HT-29 (cell line): ENCODE results near the gene USP6. TPM values are rescaled to one million over a fixed set of nuclear protein-coding genes. Genes with fewer than 3 reads are reported as not detected.
A peak's percentile ranks its signal among the peaks of the same experiment; 100 is the strongest.
"Not testable (repeated sequence)": the region's sequence is repeated elsewhere in the genome, so short reads cannot be mapped to it uniquely, and the experiment has no call there.

Experiments
- DNase-seq: peaks from one replicate; pipeline ENCODE4 v3.0.0-alpha.2; 2015; ENCODE audit warnings: low spot score
- small RNA-seq: library from RNA; depleted of rRNA; stranded (forward); fragments of <200 nt; gene quantifications from one replicate; pipeline ENCODE3, GENCODE V24; 2014
- total RNA-seq: library from RNA; depleted of rRNA; stranded (reverse); fragments of >200 nt; shearing (Covaris generic); gene quantifications from 2 replicates; pipeline ENCODE4 v1.2.3, GENCODE V29; 2014; rRNA removed

Gene USP6
- total RNA-seq, 1 experiment from 2014 or later, result not detected

- DNase-seq, result peak; percentile 87
These were observed 75.9 kb downstream of the USP6 start, which contains the start of gene ZNF594 for GRCh38 chr17:5191541-5192417. ZNF594 (minus strand) TSS chr17:5191868; CDS start chr17:5184256, 7,612 bp downstream.

GRCh38 chr17:5194346-5194745 is 78.5 kb downstream of the USP6 start:
- no peak for DNase-seq

- DNase-seq, result no peak
These were observed 82.6 kb downstream of the USP6 start for GRCh38 chr17:5198472-5198871.

GRCh38 chr17:5200360-5200759 is 84.5 kb downstream of the USP6 start:
- DNase-seq, result no peak

- DNase-seq, result no peak
These were observed 85.2 kb downstream of the USP6 start for GRCh38 chr17:5201011-5201410.

- DNase-seq, result no peak
These were observed 87.5 kb downstream of the USP6 start for GRCh38 chr17:5203178-5203907.

GRCh38 chr17:5203908-5204294 is 88.1 kb downstream of the USP6 start:
- no peak for DNase-seq

- no peak for DNase-seq
These were observed 93.6 kb downstream of the USP6 start for GRCh38 chr17:5209396-5209795.

- DNase-seq, result no peak
These were observed 94.3 kb downstream of the USP6 start for GRCh38 chr17:5210091-5210490.

GRCh38 chr17:5210614-5211252 is 94.9 kb downstream of the USP6 start:
- no peak for DNase-seq

GRCh38 chr17:5211458-5211857 is 95.6 kb downstream of the USP6 start:
- no peak for DNase-seq

- DNase-seq, result not testable (repeated sequence)
These were observed 101.7 kb downstream of the USP6 start for GRCh38 chr17:5217562-5217961.

GRCh38 chr17:5219536-5219935 is 103.7 kb downstream of the USP6 start:
- DNase-seq, result no peak

GRCh38 chr17:5220074-5220473 is 104.2 kb downstream of the USP6 start:
- DNase-seq, result no peak

GRCh38 chr17:5221912-5222311 is 106.1 kb downstream of the USP6 start:
- DNase-seq, result not testable (repeated sequence)

Small RNA genes lying within 50 kb of the gene (small RNA-seq; reads per million reads assigned to genes)
- not detected for gene AC012146.4

Other genes with a start within 250 kb of the USP6 start
- gene C17orf107, start 216.5 kb upstream of the USP6 start, total RNA-seq, result 0.97 and 1.4 TPM in 2 replicates
- not detected in 2 replicates for gene CHRNE, start 212.9 kb upstream of the USP6 start, total RNA-seq
- not detected in 2 replicates for gene GP1BA, start 183.8 kb upstream of the USP6 start, total RNA-seq
- 58.8 and 83.6 TPM in 2 replicates for gene SLC25A11, start 176.0 kb upstream of the USP6 start, total RNA-seq
- 51.1 and 62.9 TPM in 2 replicates for gene RNF167, start 175.8 kb upstream of the USP6 start, total RNA-seq
- 2,317 and 2,656 TPM in 2 replicates for gene PFN1, start 167.5 kb upstream of the USP6 start, total RNA-seq
- gene ENO3, start 164.9 kb upstream of the USP6 start, total RNA-seq, result 2.8 and 4.7 TPM in 2 replicates
- 20.0 and 25.7 TPM in 2 replicates for gene SPAG7, start 148.2 kb upstream of the USP6 start, total RNA-seq
- gene CAMTA2, start 128.4 kb upstream of the USP6 start, total RNA-seq, result 3.2 and 7.3 TPM in 2 replicates
- 0.13 and 0.81 TPM in 2 replicates for gene INCA1, start 118.5 kb upstream of the USP6 start, total RNA-seq
- 75.3 and 83.6 TPM in 2 replicates for gene KIF1C, start 118.1 kb upstream of the USP6 start, total RNA-seq
- not detected in 2 replicates for gene SLC52A1, start 80.6 kb upstream of the USP6 start, total RNA-seq
- gene ZFP3, start 37.6 kb upstream of the USP6 start, total RNA-seq, result under 0.01 TPM in 1 of 2 replicates, not detected in the other
- gene ZNF232, start 4.2 kb upstream of the USP6 start, total RNA-seq, result 9.4 and 9.6 TPM in 2 replicates
- gene ZNF594, start 75.8 kb downstream of the USP6 start, total RNA-seq, result 6.8 and 7.4 TPM in 2 replicates
- not detected in 2 replicates for gene SCIMP, start 118.8 kb downstream of the USP6 start, total RNA-seq
- gene RABEP1, start 166.3 kb downstream of the USP6 start, total RNA-seq, result 10.8 and 16.1 TPM in 2 replicates